GM18951 (cell line): ENCODE measurements around the gene CAMK4.
"Not testable (repeated sequence)": the region's sequence is repeated elsewhere in the genome, so short reads cannot be mapped to it uniquely, and the experiment has no call there.

Source experiments
- POLR2A ChIP-seq: IDR thresholded peaks from 4 replicates; pipeline ENCODE4 v1.6.1; 2011; ENCODE audit warnings: mild to moderate bottlenecking; ENCODE audit not compliant: insufficient read length, insufficient read depth; ENCODE audit errors: extremely low read depth
- in situ Hi-C: fragments of 300-500 bp; cut with MboI; formaldehyde crosslinking; loops from one replicate; pipeline ENCODE4 v1.12.0; 2022; ENCODE audit warnings: low sequenced_read_pairs, mixed read lengths, inconsistent platforms; ENCODE audit not compliant: unreplicated experiment

CAMK4 gene

GRCh38 chr5:111310711-111311620 lies 86.8 kb downstream of the CAMK4 start:
- TF ChIP-seq POLR2A: no peak
- in situ Hi-C loops: no loop called here

GRCh38 chr5:111311666-111312065 lies 87.5 kb downstream of the CAMK4 start:
- in situ Hi-C loops: no loop called here
- no peak for TF ChIP-seq POLR2A

- in situ Hi-C loops: no loop called here
- TF ChIP-seq POLR2A: no peak
These were observed 89.0 kb downstream of the CAMK4 start for GRCh38 chr5:111313017-111313724.

GRCh38 chr5:111320953-111321352 lies 96.8 kb downstream of the CAMK4 start:
- in situ Hi-C loops: no loop called here
- no peak for TF ChIP-seq POLR2A

GRCh38 chr5:111321376-111321775 lies 97.2 kb downstream of the CAMK4 start:
- TF ChIP-seq POLR2A: no peak
- in situ Hi-C loops: no loop called here

GRCh38 chr5:111326551-111326950 lies 102.4 kb downstream of the CAMK4 start:
- in situ Hi-C loops: no loop called here
- TF ChIP-seq POLR2A: no peak

- in situ Hi-C loops: no loop called here
- TF ChIP-seq POLR2A: no peak
These were observed 112.9 kb downstream of the CAMK4 start for GRCh38 chr5:111337133-111337532.

- in situ Hi-C loops: no loop called here
- TF ChIP-seq POLR2A: no peak
These were observed 113.5 kb downstream of the CAMK4 start for GRCh38 chr5:111337688-111338087.

GRCh38 chr5:111345731-111346130 lies 121.5 kb downstream of the CAMK4 start:
- in situ Hi-C loops: no loop called here
- no peak for TF ChIP-seq POLR2A

- in situ Hi-C loops: no loop called here
- no peak for TF ChIP-seq POLR2A
These were observed 122.8 kb downstream of the CAMK4 start for GRCh38 chr5:111347021-111347420.

GRCh38 chr5:111348661-111349329 lies 124.6 kb downstream of the CAMK4 start:
- TF ChIP-seq POLR2A: no peak
- in situ Hi-C loops: no loop called here

- no peak for TF ChIP-seq POLR2A
- in situ Hi-C loops: no loop called here
These were observed 125.2 kb downstream of the CAMK4 start for GRCh38 chr5:111349429-111349828.

GRCh38 chr5:111353035-111353434 lies 128.9 kb downstream of the CAMK4 start:
- no peak for TF ChIP-seq POLR2A
- in situ Hi-C loops: no loop called here

GRCh38 chr5:111358726-111359125 lies 134.5 kb downstream of the CAMK4 start:
- in situ Hi-C loops: not testable (repeated sequence)
